GM23338 (cell line): Measurements from ENCODE around the gene FIP1L1. TPM values are rescaled to one million over a fixed set of nuclear protein-coding genes. Genes with fewer than 3 reads are reported as not detected.

Experiments used
- ATAC-seq: fragments of 200-7000 bp; cut with Tn5 transposase; 3 replicates; pipeline ENCODE4 v1.9.1; 2020
- DNase-seq: peaks from one replicate; pipeline ENCODE4 v3.0.0-alpha.2; 2015; ENCODE audit warnings: low spot score
- H2AFZ ChIP-seq: fragments of 200-600 bp; sonication (generic); 2 replicates; pipeline ENCODE4 v1.8.0; 2016; ENCODE audit warnings: antibody characterized with exemption, mild to moderate bottlenecking, moderate library complexity
- H3F3A ChIP-seq: fragments of 200-600 bp; sonication (generic); replicated peaks from 2 replicates; pipeline ENCODE4 v1.8.0; 2017; ENCODE audit warnings: antibody characterized with exemption, mixed run types, low read depth
- H3K27ac ChIP-seq: fragments of 200-600 bp; sonication (generic); 2 replicates; pipeline ENCODE4 v1.6.1; 2016; ENCODE audit warnings: low read depth
- H3K27me3 ChIP-seq: fragments of 200-600 bp; sonication (generic); 2 replicates; pipeline ENCODE4 v1.8.0; 2016; ENCODE audit warnings: mild to moderate bottlenecking, mixed run types, moderate library complexity; ENCODE audit not compliant: insufficient read depth
- H3K36me3 ChIP-seq: fragments of 200-600 bp; sonication (generic); 2 replicates; pipeline ENCODE4 v1.8.0; 2016; ENCODE audit warnings: mild to moderate bottlenecking; ENCODE audit not compliant: insufficient read depth
- H3K4me1 ChIP-seq: fragments of 200-600 bp; sonication (generic); 2 replicates; pipeline ENCODE4 v1.8.0; 2016; ENCODE audit warnings: mild to moderate bottlenecking, moderate library complexity; ENCODE audit not compliant: insufficient read depth
- H3K4me2 ChIP-seq: fragments of 200-600 bp; sonication (generic); 2 replicates; pipeline ENCODE4 v1.7.1; 2017; ENCODE audit warnings: mixed run types
- H3K4me3 ChIP-seq: fragments of 200-600 bp; sonication (generic); 2 replicates; pipeline ENCODE4 v1.6.1; 2016; ENCODE audit warnings: mixed run types
- H3K79me2 ChIP-seq: fragments of 200-600 bp; sonication (generic); replicated peaks from 2 replicates; pipeline ENCODE4 v1.8.0; 2017; ENCODE audit warnings: mild to moderate bottlenecking; ENCODE audit not compliant: insufficient read depth
- H3K9me2 ChIP-seq: fragments of 200-600 bp; sonication (generic); 2 replicates; pipeline ENCODE4 v1.8.0; 2017; ENCODE audit not compliant: insufficient read depth
- H4K20me1 ChIP-seq: fragments of 200-600 bp; sonication (generic); replicated peaks from 2 replicates; pipeline ENCODE4 v1.8.0; 2017; ENCODE audit warnings: mild to moderate bottlenecking; ENCODE audit not compliant: insufficient read depth
- H3K27ac Mint-ChIP-seq: 2 replicates; pipeline ENCODE4 v1.8.0; 2020; ENCODE audit warnings: inconsistent platforms, mild to moderate bottlenecking, moderate library complexity, mixed read lengths
- H3K27me3 Mint-ChIP-seq: 3 replicates; pipeline ENCODE4 v1.8.0; 2022; ENCODE audit warnings: low read depth, mild to moderate bottlenecking, moderate library complexity, mixed read lengths, inconsistent platforms; ENCODE audit not compliant: insufficient read depth, poor library complexity
- H3K36me3 Mint-ChIP-seq: 3 replicates; pipeline ENCODE4 v1.8.0; 2021; ENCODE audit warnings: low read depth, mild to moderate bottlenecking, inconsistent platforms, moderate library complexity, mixed read lengths
- H3K4me1 Mint-ChIP-seq: 3 replicates; pipeline ENCODE4 v1.8.0; 2020; ENCODE audit warnings: mild to moderate bottlenecking, inconsistent platforms, mixed read lengths
- H3K4me3 Mint-ChIP-seq: 3 replicates; pipeline ENCODE4 v1.8.0; 2021; ENCODE audit warnings: moderate library complexity, mild to moderate bottlenecking, inconsistent platforms, mixed read lengths
- H3K9me3 Mint-ChIP-seq: 3 replicates; pipeline ENCODE4 v1.8.0; 2020; ENCODE audit warnings: moderate library complexity, mild to moderate bottlenecking, inconsistent platforms, mixed read lengths
- CREB1 ChIP-seq: fragments of 250-450 bp; sonication (Bioruptor Pico); IDR thresholded peaks from 2 replicates; pipeline ENCODE4 v1.5.0; 2020; ENCODE audit warnings: low read depth, mild to moderate bottlenecking, moderate library complexity
- EZH2 ChIP-seq: fragments of 200-600 bp; sonication (generic); IDR thresholded peaks from one replicate; pipeline ENCODE4 v1.8.0; 2017; ENCODE audit warnings: antibody characterized with exemption, mild to moderate bottlenecking, low read depth; ENCODE audit not compliant: unreplicated experiment
- EZH2phosphoT487 ChIP-seq: fragments of 200-600 bp; sonication (generic); IDR thresholded peaks from one replicate; pipeline ENCODE4 v1.8.1; 2018; ENCODE audit warnings: antibody characterized with exemption; ENCODE audit not compliant: unreplicated experiment
- NANOG ChIP-seq: IDR thresholded peaks from 2 replicates; pipeline ENCODE4 v1.6.1; 2016; ENCODE audit warnings: antibody characterized with exemption, borderline replicate concordance
- POLR2AphosphoS5 ChIP-seq: IDR thresholded peaks from 2 replicates; pipeline ENCODE4 v1.6.1; 2016; ENCODE audit warnings: antibody characterized with exemption, low read depth
- STAT1 ChIP-seq: IDR thresholded peaks from one replicate; pipeline ENCODE4 v1.6.1; 2016; ENCODE audit warnings: antibody characterized with exemption; ENCODE audit not compliant: unreplicated experiment
- ZNF114 ChIP-seq: fragments of 250-450 bp; sonication (Bioruptor Pico); IDR thresholded peaks from 2 replicates; pipeline ENCODE4 v1.5.0; 2020; ENCODE audit warnings: mild to moderate bottlenecking, moderate library complexity
- ZNF331 ChIP-seq: fragments of 250-450 bp; sonication (Bioruptor Pico); IDR thresholded peaks from 2 replicates; pipeline ENCODE4 v1.5.0; 2020; ENCODE audit warnings: low read depth, mild to moderate bottlenecking, moderate library complexity
- polyA plus RNA-seq: library from polyadenylated mRNA; unstranded; fragments of >200 nt; fragmentation: Nextera tagmentation; extraction: Ambion mirVana; gene quantifications from 2 replicates; pipeline ENCODE4 v1.2.1, GENCODE V29; 2016
- total RNA-seq: library from RNA; depleted of rRNA; stranded (reverse); fragments of >200 nt; shearing (Covaris generic); gene quantifications from 2 replicates; pipeline ENCODE4 v1.2.3, GENCODE V29; 2014
- TF ChIP-seq, protein P1 (sequence below): fragments of 250-450 bp; sonication (Bioruptor Pico); IDR thresholded peaks from 2 replicates; pipeline ENCODE4 v1.5.0; 2020; ENCODE audit warnings: mild to moderate bottlenecking, moderate library complexity
- TF ChIP-seq, protein P2 (sequence below): IDR thresholded peaks from one replicate; pipeline ENCODE4 v1.6.1; 2018; ENCODE audit warnings: antibody characterized with exemption; ENCODE audit not compliant: unreplicated experiment
- TF ChIP-seq, protein P3 (sequence below): IDR thresholded peaks from 2 replicates; pipeline ENCODE4 v1.6.1; 2016; ENCODE audit warnings: antibody characterized with exemption

Gene FIP1L1
- total and polyA plus RNA-seq, 2 experiments from 2014 or later: 43.3 to 54.0 TPM

- Histone ChIP-seq H3K79me2 (no peaks in the 10 kb centered on the region), H3K4me3 (no peak overlapping the region), H2AFZ (no peak overlapping the region), H3K4me1 (no peaks in the 10 kb centered on the region), H3K27ac (no peak overlapping the region), H3F3A (no peaks in the 10 kb centered on the region), H4K20me1 (no peaks in the 10 kb centered on the region), H3K4me2 (no peak overlapping the region), H3K36me3 (no peaks in the 10 kb centered on the region), H3K9me2 (peaks cover 4% of the 10 kb centered on the region; the same call in 1 of the 2 replicates), H3K27me3 (no peaks in the 10 kb centered on the region)
- Mint-ChIP-seq H3K9me3 (no peaks in the 10 kb centered on the region), H3K4me1 (peaks cover 11% of the 10 kb centered on the region; the same call in 2 of the 3 replicates), H3K4me3 (no peak overlapping the region), H3K27ac (no peak overlapping the region), H3K36me3 (no peaks in the 10 kb centered on the region), H3K27me3 (peaks cover 5% of the 10 kb centered on the region)
- no peak for DNase-seq
- ATAC-seq: no peak
- TF ChIP-seq, protein P1, sequence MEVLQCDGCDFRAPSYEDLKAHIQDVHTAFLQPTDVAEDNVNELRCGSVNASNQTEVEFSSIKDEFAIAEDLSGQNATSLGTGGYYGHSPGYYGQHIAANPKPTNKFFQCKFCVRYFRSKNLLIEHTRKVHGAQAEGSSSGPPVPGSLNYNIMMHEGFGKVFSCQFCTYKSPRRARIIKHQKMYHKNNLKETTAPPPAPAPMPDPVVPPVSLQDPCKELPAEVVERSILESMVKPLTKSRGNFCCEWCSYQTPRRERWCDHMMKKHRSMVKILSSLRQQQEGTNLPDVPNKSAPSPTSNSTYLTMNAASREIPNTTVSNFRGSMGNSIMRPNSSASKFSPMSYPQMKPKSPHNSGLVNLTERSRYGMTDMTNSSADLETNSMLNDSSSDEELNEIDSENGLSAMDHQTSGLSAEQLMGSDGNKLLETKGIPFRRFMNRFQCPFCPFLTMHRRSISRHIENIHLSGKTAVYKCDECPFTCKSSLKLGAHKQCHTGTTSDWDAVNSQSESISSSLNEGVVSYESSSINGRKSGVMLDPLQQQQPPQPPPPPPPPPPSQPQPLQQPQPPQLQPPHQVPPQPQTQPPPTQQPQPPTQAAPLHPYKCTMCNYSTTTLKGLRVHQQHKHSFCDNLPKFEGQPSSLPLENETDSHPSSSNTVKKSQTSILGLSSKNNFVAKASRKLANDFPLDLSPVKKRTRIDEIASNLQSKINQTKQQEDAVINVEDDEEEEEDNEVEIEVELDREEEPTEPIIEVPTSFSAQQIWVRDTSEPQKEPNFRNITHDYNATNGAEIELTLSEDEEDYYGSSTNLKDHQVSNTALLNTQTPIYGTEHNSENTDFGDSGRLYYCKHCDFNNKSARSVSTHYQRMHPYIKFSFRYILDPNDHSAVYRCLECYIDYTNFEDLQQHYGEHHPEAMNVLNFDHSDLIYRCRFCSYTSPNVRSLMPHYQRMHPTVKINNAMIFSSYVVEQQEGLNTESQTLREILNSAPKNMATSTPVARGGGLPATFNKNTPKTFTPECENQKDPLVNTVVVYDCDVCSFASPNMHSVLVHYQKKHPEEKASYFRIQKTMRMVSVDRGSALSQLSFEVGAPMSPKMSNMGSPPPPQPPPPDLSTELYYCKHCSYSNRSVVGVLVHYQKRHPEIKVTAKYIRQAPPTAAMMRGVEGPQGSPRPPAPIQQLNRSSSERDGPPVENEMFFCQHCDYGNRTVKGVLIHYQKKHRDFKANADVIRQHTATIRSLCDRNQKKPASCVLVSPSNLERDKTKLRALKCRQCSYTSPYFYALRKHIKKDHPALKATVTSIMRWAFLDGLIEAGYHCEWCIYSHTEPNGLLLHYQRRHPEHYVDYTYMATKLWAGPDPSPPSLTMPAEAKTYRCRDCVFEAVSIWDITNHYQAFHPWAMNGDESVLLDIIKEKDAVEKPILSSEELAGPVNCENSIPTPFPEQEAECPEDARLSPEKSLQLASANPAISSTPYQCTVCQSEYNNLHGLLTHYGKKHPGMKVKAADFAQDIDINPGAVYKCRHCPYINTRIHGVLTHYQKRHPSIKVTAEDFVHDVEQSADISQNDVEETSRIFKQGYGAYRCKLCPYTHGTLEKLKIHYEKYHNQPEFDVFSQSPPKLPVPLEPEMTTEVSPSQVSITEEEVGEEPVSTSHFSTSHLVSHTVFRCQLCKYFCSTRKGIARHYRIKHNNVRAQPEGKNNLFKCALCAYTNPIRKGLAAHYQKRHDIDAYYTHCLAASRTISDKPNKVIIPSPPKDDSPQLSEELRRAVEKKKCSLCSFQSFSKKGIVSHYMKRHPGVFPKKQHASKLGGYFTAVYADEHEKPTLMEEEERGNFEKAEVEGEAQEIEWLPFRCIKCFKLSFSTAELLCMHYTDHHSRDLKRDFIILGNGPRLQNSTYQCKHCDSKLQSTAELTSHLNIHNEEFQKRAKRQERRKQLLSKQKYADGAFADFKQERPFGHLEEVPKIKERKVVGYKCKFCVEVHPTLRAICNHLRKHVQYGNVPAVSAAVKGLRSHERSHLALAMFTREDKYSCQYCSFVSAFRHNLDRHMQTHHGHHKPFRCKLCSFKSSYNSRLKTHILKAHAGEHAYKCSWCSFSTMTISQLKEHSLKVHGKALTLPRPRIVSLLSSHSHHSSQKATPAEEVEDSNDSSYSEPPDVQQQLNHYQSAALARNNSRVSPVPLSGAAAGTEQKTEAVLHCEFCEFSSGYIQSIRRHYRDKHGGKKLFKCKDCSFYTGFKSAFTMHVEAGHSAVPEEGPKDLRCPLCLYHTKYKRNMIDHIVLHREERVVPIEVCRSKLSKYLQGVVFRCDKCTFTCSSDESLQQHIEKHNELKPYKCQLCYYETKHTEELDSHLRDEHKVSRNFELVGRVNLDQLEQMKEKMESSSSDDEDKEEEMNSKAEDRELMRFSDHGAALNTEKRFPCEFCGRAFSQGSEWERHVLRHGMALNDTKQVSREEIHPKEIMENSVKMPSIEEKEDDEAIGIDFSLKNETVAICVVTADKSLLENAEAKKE (CRISPR knock-in tag): no peak
- TF ChIP-seq EZH2phosphoT487 (no peak), EZH2 (no peak), ZNF331 (no peak), NANOG (no peak)
Measured at GRCh38 chr4:53487766-53488165, 110.3 kb downstream of the FIP1L1 start.

DNA sequence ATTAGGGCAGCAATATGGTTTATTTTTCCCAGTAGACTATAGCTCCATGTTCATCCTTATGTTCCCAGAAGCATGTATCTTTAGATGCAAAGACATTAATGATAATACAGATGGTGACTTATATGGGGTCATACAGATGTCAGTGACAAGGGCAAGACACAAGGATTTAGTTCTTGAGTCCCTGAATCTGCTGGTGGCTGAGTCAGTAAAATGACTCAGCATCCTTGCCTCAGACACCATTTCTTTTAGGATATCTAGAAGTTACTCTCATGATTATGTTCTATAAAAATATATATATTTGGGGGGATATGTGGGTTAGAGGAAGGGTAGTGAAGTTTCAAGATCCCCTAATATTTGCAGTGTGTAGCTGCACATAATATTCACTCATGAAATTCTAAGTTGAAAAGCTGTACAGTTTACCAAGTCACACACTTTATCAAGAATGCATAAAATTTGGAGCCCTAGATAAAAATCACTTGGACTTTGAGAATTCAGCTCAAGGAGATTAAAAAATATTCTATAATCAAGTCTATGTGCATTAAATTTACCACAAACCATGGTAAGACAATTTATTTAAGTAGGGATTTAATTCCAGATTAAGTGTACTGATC lies 111.9 kb downstream of the FIP1L1 start:
- H3K79me2 ChIP-seq: no peaks in the 10 kb centered on the region
- no peak for TF ChIP-seq EZH2
- TF ChIP-seq ZNF114 (CRISPR knock-in tag): no peak
- TF ChIP-seq STAT1: no peak
- no peak for TF ChIP-seq CREB1 (CRISPR knock-in tag)
- TF ChIP-seq POLR2AphosphoS5: no peak
- TF ChIP-seq, protein P2, sequence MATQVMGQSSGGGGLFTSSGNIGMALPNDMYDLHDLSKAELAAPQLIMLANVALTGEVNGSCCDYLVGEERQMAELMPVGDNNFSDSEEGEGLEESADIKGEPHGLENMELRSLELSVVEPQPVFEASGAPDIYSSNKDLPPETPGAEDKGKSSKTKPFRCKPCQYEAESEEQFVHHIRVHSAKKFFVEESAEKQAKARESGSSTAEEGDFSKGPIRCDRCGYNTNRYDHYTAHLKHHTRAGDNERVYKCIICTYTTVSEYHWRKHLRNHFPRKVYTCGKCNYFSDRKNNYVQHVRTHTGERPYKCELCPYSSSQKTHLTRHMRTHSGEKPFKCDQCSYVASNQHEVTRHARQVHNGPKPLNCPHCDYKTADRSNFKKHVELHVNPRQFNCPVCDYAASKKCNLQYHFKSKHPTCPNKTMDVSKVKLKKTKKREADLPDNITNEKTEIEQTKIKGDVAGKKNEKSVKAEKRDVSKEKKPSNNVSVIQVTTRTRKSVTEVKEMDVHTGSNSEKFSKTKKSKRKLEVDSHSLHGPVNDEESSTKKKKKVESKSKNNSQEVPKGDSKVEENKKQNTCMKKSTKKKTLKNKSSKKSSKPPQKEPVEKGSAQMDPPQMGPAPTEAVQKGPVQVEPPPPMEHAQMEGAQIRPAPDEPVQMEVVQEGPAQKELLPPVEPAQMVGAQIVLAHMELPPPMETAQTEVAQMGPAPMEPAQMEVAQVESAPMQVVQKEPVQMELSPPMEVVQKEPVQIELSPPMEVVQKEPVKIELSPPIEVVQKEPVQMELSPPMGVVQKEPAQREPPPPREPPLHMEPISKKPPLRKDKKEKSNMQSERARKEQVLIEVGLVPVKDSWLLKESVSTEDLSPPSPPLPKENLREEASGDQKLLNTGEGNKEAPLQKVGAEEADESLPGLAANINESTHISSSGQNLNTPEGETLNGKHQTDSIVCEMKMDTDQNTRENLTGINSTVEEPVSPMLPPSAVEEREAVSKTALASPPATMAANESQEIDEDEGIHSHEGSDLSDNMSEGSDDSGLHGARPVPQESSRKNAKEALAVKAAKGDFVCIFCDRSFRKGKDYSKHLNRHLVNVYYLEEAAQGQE: no peak
- TF ChIP-seq, protein P3, sequence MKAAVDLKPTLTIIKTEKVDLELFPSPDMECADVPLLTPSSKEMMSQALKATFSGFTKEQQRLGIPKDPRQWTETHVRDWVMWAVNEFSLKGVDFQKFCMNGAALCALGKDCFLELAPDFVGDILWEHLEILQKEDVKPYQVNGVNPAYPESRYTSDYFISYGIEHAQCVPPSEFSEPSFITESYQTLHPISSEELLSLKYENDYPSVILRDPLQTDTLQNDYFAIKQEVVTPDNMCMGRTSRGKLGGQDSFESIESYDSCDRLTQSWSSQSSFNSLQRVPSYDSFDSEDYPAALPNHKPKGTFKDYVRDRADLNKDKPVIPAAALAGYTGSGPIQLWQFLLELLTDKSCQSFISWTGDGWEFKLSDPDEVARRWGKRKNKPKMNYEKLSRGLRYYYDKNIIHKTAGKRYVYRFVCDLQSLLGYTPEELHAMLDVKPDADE: no peak

More for the DNA sequence above, 111.9 kb downstream of the FIP1L1 start:
- no peaks in the 10 kb centered on the region for H3K36me3 ChIP-seq
- peaks cover 4% of the 10 kb centered on the region for H3K9me2 ChIP-seq
- H3K4me2 ChIP-seq: no peak overlapping the region
- no peak overlapping the region for H2AFZ ChIP-seq
- peaks cover 11% of the 10 kb centered on the region; the same call in 2 of the 3 replicates for H3K4me1 Mint-ChIP-seq
- H3K9me3 Mint-ChIP-seq: no peaks in the 10 kb centered on the region; the same call in 2 of the 3 replicates
- no peaks in the 10 kb centered on the region for H4K20me1 ChIP-seq
- no peaks in the 10 kb centered on the region for H3K4me1 ChIP-seq
- H3K4me3 Mint-ChIP-seq: no peak overlapping the region
- H3F3A ChIP-seq: no peaks in the 10 kb centered on the region
- H3K27me3 ChIP-seq: no peaks in the 10 kb centered on the region
- no peak overlapping the region for H3K4me3 ChIP-seq
- H3K36me3 Mint-ChIP-seq: no peaks in the 10 kb centered on the region; the same call in 2 of the 3 replicates
- ATAC-seq (no peak), DNase-seq (no peak)
- peaks cover 5% of the 10 kb centered on the region for H3K27me3 Mint-ChIP-seq
- H3K27ac ChIP-seq: no peak overlapping the region
- H3K27ac Mint-ChIP-seq: no peak overlapping the region
